OCI-LY3 (cell line): ENCODE data around the gene RGS19.

Experiments used
- H2AFZ ChIP-seq: fragments of 200-600, 300-600 bp; shearing (Covaris generic); 2 replicates; pipeline ENCODE4 v1.6.0; 2014; ENCODE audit warnings: antibody characterized with exemption, low read depth, low read length
- H3K27ac ChIP-seq: fragments of 200-600, 300-600 bp; sonication (generic); 2 replicates; pipeline ENCODE4 v1.5.1; 2014; ENCODE audit warnings: mild to moderate bottlenecking, low read length, moderate library complexity, mixed read lengths
- H3K27me3 ChIP-seq: fragments of 200-600, 300-600 bp; sonication (generic); 2 replicates; pipeline ENCODE4 v1.6.1; 2014; ENCODE audit warnings: low read depth, low read length, mixed read lengths
- H3K36me3 ChIP-seq: fragments of 200-600, 300-600 bp; sonication (generic); replicated peaks from 2 replicates; pipeline ENCODE3; 2014; ENCODE audit warnings: low read depth, low read length, mixed read lengths
- H3K4me1 ChIP-seq: fragments of 300-600, 200-600 bp; sonication (generic); 2 replicates; pipeline ENCODE4 v1.6.1; 2014; ENCODE audit warnings: low read length, mixed read lengths
- H3K4me2 ChIP-seq: fragments of 200-600, 300-600 bp; sonication (generic); 2 replicates; pipeline ENCODE4 v1.6.1; 2014; ENCODE audit warnings: low read length, mixed read lengths
- H3K4me3 ChIP-seq: fragments of 300-600, 200-600 bp; sonication (generic); 2 replicates; pipeline ENCODE4 v1.5.1; 2014; ENCODE audit warnings: antibody characterized with exemption, mild to moderate bottlenecking, low read length, moderate library complexity
- H3K79me2 ChIP-seq: fragments of 300-600, 200-600 bp; shearing (Covaris generic); 2 replicates; pipeline ENCODE4 v1.6.1; 2014; ENCODE audit warnings: mild to moderate bottlenecking, low read length, mixed read lengths
- H3K9ac ChIP-seq: fragments of 300-600, 200-600 bp; shearing (Covaris generic); 2 replicates; pipeline ENCODE4 v1.6.0; 2014; ENCODE audit warnings: mild to moderate bottlenecking, low read length, moderate library complexity
- H3K9me3 ChIP-seq: fragments of 200-600, 300-600 bp; shearing (Covaris generic); 2 replicates; pipeline ENCODE4 v1.6.1; 2014; ENCODE audit warnings: low read length, mixed read lengths; ENCODE audit not compliant: insufficient read depth
- H4K20me1 ChIP-seq: fragments of 200-600, 300-600 bp; sonication (generic); 2 replicates; pipeline ENCODE4 v1.6.1; 2016; ENCODE audit warnings: low read length, mixed read lengths; ENCODE audit not compliant: insufficient read depth
- EZH2phosphoT487 ChIP-seq: fragments of 200-600 bp; shearing (Covaris generic); IDR thresholded peaks from 2 replicates; pipeline ENCODE4 v1.6.1; 2018; ENCODE audit warnings: antibody characterized with exemption, mixed run types, low read depth
- TF ChIP-seq, protein P1 (sequence below): fragments of 200-600, 300-600 bp; sonication (generic); IDR thresholded peaks from 2 replicates; pipeline ENCODE4 v1.5.1; 2014; ENCODE audit warnings: antibody characterized with exemption, low read length, low read depth

RGS19 gene

GRCh38 chr20:64074963-64075362 is 4.4 kb downstream of the RGS19 start:
- H3K79me2 ChIP-seq, result peaks cover 34% of the 10 kb centered on the region
- no peak overlapping the region for H3K4me2 ChIP-seq
- H3K9ac ChIP-seq, result no peak overlapping the region
- H3K27me3 ChIP-seq, result no peaks in the 10 kb centered on the region
- no peak overlapping the region for H3K4me3 ChIP-seq
- peaks cover 25% of the 10 kb centered on the region for H3K4me1 ChIP-seq
- H2AFZ ChIP-seq, result no peak overlapping the region
- H3K9me3 ChIP-seq, result no peaks in the 10 kb centered on the region
- no peak overlapping the region for H3K27ac ChIP-seq
- H4K20me1 ChIP-seq, result no peaks in the 10 kb centered on the region
- peaks cover 19% of the 10 kb centered on the region for H3K36me3 ChIP-seq
- TF ChIP-seq EZH2phosphoT487, result no peak
- TF ChIP-seq, protein P1, sequence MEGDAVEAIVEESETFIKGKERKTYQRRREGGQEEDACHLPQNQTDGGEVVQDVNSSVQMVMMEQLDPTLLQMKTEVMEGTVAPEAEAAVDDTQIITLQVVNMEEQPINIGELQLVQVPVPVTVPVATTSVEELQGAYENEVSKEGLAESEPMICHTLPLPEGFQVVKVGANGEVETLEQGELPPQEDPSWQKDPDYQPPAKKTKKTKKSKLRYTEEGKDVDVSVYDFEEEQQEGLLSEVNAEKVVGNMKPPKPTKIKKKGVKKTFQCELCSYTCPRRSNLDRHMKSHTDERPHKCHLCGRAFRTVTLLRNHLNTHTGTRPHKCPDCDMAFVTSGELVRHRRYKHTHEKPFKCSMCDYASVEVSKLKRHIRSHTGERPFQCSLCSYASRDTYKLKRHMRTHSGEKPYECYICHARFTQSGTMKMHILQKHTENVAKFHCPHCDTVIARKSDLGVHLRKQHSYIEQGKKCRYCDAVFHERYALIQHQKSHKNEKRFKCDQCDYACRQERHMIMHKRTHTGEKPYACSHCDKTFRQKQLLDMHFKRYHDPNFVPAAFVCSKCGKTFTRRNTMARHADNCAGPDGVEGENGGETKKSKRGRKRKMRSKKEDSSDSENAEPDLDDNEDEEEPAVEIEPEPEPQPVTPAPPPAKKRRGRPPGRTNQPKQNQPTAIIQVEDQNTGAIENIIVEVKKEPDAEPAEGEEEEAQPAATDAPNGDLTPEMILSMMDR, result no peak

DNA sequence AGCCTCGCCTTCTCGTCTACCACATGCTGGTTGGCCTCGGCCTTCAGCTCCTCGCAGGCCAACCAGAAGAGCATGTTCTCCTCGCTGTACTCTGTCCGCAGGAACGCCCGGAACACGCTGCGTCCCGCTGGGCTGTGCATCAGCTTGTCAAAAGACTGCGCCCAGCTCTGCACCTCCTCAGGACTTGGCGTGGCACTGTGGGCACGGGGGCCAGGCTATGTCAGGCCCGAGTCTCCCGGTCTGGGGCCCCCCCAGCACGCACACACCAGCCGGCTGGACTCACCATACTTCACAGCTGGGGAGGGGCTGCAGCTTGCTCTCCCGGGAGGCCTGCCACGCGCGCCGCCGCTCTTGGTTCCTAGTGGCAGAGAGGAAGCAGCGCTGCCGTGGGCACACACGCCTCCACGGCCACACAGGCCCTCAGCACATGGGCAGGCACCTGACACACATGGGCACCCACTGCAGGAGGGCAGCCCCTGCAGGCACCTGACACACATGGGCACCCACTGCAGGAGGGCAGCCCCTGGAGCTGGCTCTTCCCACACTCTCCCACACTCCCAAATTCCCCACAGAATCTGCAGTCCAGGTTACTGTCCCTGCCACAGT is 5.0 kb downstream of the RGS19 start:
- TF ChIP-seq, protein P1, result no peak
- no peak for TF ChIP-seq EZH2phosphoT487
- Histone ChIP-seq H4K20me1 (no peaks in the 10 kb centered on the region), H3K4me2 (no peak overlapping the region), H3K9me3 (no peaks in the 10 kb centered on the region), H3K27me3 (no peaks in the 10 kb centered on the region), H3K9ac (no peak overlapping the region), H3K4me1 (peaks cover 25% of the 10 kb centered on the region), H3K4me3 (no peak overlapping the region), H3K36me3 (peaks cover 19% of the 10 kb centered on the region), H3K79me2 (peaks cover 34% of the 10 kb centered on the region), H3K27ac (no peak overlapping the region), H2AFZ (no peak overlapping the region)

GRCh38 chr20:64073476-64074183 is 5.7 kb downstream of the RGS19 start:
- H3K9ac ChIP-seq, result no peak overlapping the region
- TF ChIP-seq, protein P1, result no peak
- TF ChIP-seq EZH2phosphoT487, result no peak
- H3K27me3 ChIP-seq, result no peaks in the 10 kb centered on the region
- H3K4me3 ChIP-seq, result no peak overlapping the region
- no peak overlapping the region for H3K27ac ChIP-seq
- no peak overlapping the region for H2AFZ ChIP-seq
- peaks cover 19% of the 10 kb centered on the region for H3K36me3 ChIP-seq
- peaks cover 27% of the 10 kb centered on the region for H3K79me2 ChIP-seq
- no peak overlapping the region for H3K4me2 ChIP-seq
- no peaks in the 10 kb centered on the region for H3K9me3 ChIP-seq
- H3K4me1 ChIP-seq, result peaks cover 25% of the 10 kb centered on the region
- H4K20me1 ChIP-seq, result no peaks in the 10 kb centered on the region

DNA sequence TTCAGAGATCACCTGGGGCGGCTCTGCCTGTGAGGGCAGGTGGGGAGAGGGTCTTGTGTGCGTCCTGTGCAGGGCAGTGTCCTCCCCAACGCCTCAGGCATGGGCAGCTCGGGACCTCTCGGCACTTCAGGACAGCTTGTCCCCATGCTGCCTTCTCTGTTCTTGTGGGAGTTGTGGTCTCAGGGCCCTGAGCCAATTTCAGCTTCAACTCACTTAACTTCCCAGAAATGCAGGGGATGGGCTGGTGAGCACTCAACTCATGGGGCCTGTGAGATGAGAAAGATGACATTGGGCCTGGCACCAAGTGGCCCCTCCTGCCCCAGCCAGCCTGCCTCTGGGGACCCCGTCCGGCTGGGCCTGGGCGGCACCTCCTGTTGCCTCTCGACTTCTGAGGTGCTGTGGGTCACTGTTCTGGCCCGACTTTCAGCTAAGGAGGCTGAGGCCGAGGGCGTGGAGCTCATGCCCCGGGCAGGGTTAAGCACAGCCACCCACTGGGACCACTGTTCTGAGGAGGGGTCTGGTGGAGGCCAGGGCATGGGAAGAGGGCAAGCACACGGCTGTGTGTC is 6.7 kb downstream of the RGS19 start:
- no peak for TF ChIP-seq EZH2phosphoT487
- TF ChIP-seq, protein P1, result no peak
- peaks cover 16% of the 10 kb centered on the region for H3K4me1 ChIP-seq
- no peak overlapping the region for H2AFZ ChIP-seq
- H3K27ac ChIP-seq, result no peak overlapping the region
- H3K79me2 ChIP-seq, result peaks cover 16% of the 10 kb centered on the region
- H3K4me2 ChIP-seq, result no peak overlapping the region
- peaks cover 19% of the 10 kb centered on the region for H3K36me3 ChIP-seq
- no peaks in the 10 kb centered on the region for H4K20me1 ChIP-seq
- H3K4me3 ChIP-seq, result no peak overlapping the region
- no peaks in the 10 kb centered on the region for H3K27me3 ChIP-seq
- H3K9me3 ChIP-seq, result no peaks in the 10 kb centered on the region
- H3K9ac ChIP-seq, result no peak overlapping the region
